SU-DHL-6 (cell line): ENCODE measurements around the gene SESN2.

ENCODE experiments used
- H2AFZ ChIP-seq: fragments of 200-600 bp; sonication (generic); 2 replicates; pipeline ENCODE4 v1.6.1; 2014; ENCODE audit warnings: low read depth, mild to moderate bottlenecking, moderate library complexity, mixed read lengths, antibody characterized with exemption, low read length; ENCODE audit not compliant: severe bottlenecking
- H3F3A ChIP-seq: fragments of 200-600 bp; shearing (Covaris generic); 2 replicates; pipeline ENCODE4 v1.6.0; 2016; ENCODE audit warnings: antibody characterized with exemption, mild to moderate bottlenecking; ENCODE audit not compliant: insufficient read depth
- H3K27ac ChIP-seq: fragments of 200-600 bp; sonication (generic); 2 replicates; pipeline ENCODE4 v1.5.1; 2016; ENCODE audit warnings: low read depth, mild to moderate bottlenecking, low read length, moderate library complexity, mixed read lengths
- H3K27me3 ChIP-seq: fragments of 200-600 bp; sonication (generic), shearing (Covaris generic); 2 replicates; pipeline ENCODE4 v1.6.0; 2014; ENCODE audit warnings: mild to moderate bottlenecking, low read length
- H3K36me3 ChIP-seq: fragments of 200-600 bp; sonication (generic); 2 replicates; pipeline ENCODE4 v1.6.1; 2014; ENCODE audit warnings: mild to moderate bottlenecking, low read length, mixed read lengths
- H3K4me2 ChIP-seq: fragments of 300-600, 200-600 bp; shearing (Covaris generic), sonication (generic); 2 replicates; pipeline ENCODE4 v1.6.0; 2014; ENCODE audit warnings: low read length, low read depth, mild to moderate bottlenecking; ENCODE audit not compliant: poor library complexity, severe bottlenecking
- H3K4me3 ChIP-seq: fragments of 200-600 bp; sonication (generic); 2 replicates; pipeline ENCODE4 v1.5.1; 2014; ENCODE audit warnings: antibody characterized with exemption, low read length, mild to moderate bottlenecking, mixed read lengths; ENCODE audit not compliant: insufficient read depth, poor library complexity, severe bottlenecking
- H3K79me2 ChIP-seq: fragments of 200-600 bp; sonication (generic); 2 replicates; pipeline ENCODE4 v1.6.1; 2014; ENCODE audit warnings: mild to moderate bottlenecking, low read length, moderate library complexity; ENCODE audit not compliant: insufficient read depth
- H3K9ac ChIP-seq: fragments of 200-600 bp; sonication (generic); 2 replicates; pipeline ENCODE4 v1.7.0; 2014; ENCODE audit warnings: mild to moderate bottlenecking, low read length
- H3K9me2 ChIP-seq: fragments of 200-600 bp; sonication (generic); replicated peaks from 2 replicates; pipeline ENCODE4 v1.6.1; 2014; ENCODE audit warnings: low read length; ENCODE audit not compliant: insufficient read depth
- H3K9me3 ChIP-seq: fragments of 200-600 bp; sonication (generic); 2 replicates; pipeline ENCODE4 v1.6.1; 2014; ENCODE audit warnings: low read length, mixed read lengths; ENCODE audit not compliant: insufficient read depth
- H4K20me1 ChIP-seq: fragments of 200-600 bp; sonication (generic); 2 replicates; pipeline ENCODE4 v1.6.1; 2014; ENCODE audit warnings: low read depth, mild to moderate bottlenecking, antibody characterized with exemption, low read length, moderate library complexity, mixed read lengths
- CTCF ChIP-seq: fragments of 200-600 bp; sonication (generic); IDR thresholded peaks from one replicate; pipeline ENCODE4 v1.5.1; 2017; ENCODE audit warnings: antibody characterized with exemption, mild to moderate bottlenecking, low read length, moderate library complexity; ENCODE audit not compliant: insufficient read depth, poor library complexity, severe bottlenecking
- EZH2phosphoT487 ChIP-seq: fragments of 200-600 bp; sonication (generic), shearing (Covaris generic); conservative IDR thresholded peaks from 2 replicates; pipeline ENCODE4 v1.6.1; 2018; ENCODE audit warnings: mild to moderate bottlenecking, antibody characterized with exemption, low read length, moderate library complexity, mixed read lengths

SESN2 gene

DNA sequence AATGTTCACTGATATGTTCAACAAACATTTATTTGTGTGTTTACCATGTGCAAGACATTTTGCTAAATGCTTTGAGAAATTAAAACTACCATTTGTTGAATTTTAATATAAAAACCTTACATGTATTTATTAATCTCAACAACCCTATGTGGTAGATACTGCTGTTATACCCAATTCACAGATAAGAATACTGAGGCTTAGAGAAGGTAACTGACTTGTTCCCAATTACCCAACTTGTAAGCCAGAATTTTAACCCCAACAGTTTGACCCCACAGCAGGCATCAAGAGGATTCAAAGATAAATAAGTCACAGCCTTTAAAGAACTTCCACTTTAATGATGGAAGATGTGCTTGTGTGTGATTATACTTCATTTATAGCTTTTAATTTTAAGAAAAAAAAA, 30.2 kb upstream of the SESN2 start:
- Histone ChIP-seq H3K4me2 (no peak overlapping the region), H3K27me3 (no peaks in the 10 kb centered on the region), H3F3A (peaks cover 4% of the 10 kb centered on the region; the same call in 1 of the 2 replicates), H2AFZ (no peak overlapping the region), H4K20me1 (no peaks in the 10 kb centered on the region), H3K79me2 (peaks cover 57% of the 10 kb centered on the region), H3K27ac (no peak overlapping the region), H3K9me3 (no peaks in the 10 kb centered on the region), H3K36me3 (peaks cover 39% of the 10 kb centered on the region), H3K4me3 (no peak overlapping the region), H3K9me2 (no peaks in the 10 kb centered on the region), H3K9ac (no peak overlapping the region)
- TF ChIP-seq CTCF (no peak), EZH2phosphoT487 (no peak)

DNA sequence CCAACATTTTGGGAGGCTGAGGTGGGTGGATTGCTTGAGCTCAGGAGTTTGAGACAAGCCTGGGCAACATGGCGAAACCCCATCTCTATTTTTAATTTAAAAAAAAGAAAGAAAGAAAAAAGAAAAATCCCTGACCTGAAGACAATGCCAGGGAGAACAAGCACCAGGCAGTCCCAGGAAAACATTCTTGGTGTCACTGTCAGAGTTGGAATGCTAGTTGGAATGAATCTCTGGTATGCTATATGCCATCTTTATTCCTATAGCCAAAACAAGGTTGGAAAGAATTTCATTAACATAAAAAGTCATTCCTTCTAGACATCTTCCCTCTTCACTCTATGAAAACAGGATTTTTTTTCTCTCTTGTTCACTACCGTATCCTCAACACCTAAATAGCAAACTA, 29.3 kb upstream of the SESN2 start:
- Histone ChIP-seq H3K4me2 (peak overlapping the region; percentile 95), H3K9me2 (no peaks in the 10 kb centered on the region), H3K27ac (no peak overlapping the region), H3K36me3 (peaks cover 39% of the 10 kb centered on the region), H3F3A (peaks cover 6% of the 10 kb centered on the region), H3K9ac (no peak overlapping the region), H3K4me3 (no peak overlapping the region), H2AFZ (no peak overlapping the region), H3K27me3 (no peaks in the 10 kb centered on the region), H4K20me1 (no peaks in the 10 kb centered on the region), H3K9me3 (no peaks in the 10 kb centered on the region), H3K79me2 (peaks cover 51% of the 10 kb centered on the region)
- TF ChIP-seq CTCF (no peak), EZH2phosphoT487 (no peak)

- Histone ChIP-seq H3K27me3 (no peaks in the 10 kb centered on the region), H3F3A (peaks cover 15% of the 10 kb centered on the region), H3K9me2 (no peaks in the 10 kb centered on the region), H3K4me3 (peak within 1 kb of the TSS; percentile 99), H3K9me3 (no peaks in the 10 kb centered on the region), H3K36me3 (peaks cover 26% of the 10 kb centered on the region), H3K4me2 (peak within 1 kb of the TSS; percentile 95), H2AFZ (peak within 1 kb of the TSS; percentile 82), H3K27ac (peak within 1 kb of the TSS; percentile 89), H3K79me2 (peaks cover 64% of the 10 kb centered on the region), H4K20me1 (no peaks in the 10 kb centered on the region), H3K9ac (peak within 1 kb of the TSS; percentile 100)
- TF ChIP-seq CTCF (no peak), EZH2phosphoT487 (no peak)
Measured at GRCh38 chr1:28232558-28233263, 26.6 kb upstream of the SESN2 start, which contains the start of gene DNAJC8. Gene DNAJC8, minus strand, starts transcription at chr1:28233029. Its CDS starts 31 bp downstream, at chr1:28232998.
